Measurements from ENCODE around the gene FNDC3B. TPM values are rescaled to one million over a fixed set of nuclear protein-coding genes. Genes with fewer than 3 reads are reported as not detected.

FNDC3B gene
- total RNA-seq, 1 donor from 2014 or later = 9.3 TPM

GRCh38 chr3:172143739-172144497, 104.5 kb downstream of the FNDC3B start:
- no peak for ATAC-seq (ENCODE audit: low read depth)
- TF ChIP-seq, protein P1, sequence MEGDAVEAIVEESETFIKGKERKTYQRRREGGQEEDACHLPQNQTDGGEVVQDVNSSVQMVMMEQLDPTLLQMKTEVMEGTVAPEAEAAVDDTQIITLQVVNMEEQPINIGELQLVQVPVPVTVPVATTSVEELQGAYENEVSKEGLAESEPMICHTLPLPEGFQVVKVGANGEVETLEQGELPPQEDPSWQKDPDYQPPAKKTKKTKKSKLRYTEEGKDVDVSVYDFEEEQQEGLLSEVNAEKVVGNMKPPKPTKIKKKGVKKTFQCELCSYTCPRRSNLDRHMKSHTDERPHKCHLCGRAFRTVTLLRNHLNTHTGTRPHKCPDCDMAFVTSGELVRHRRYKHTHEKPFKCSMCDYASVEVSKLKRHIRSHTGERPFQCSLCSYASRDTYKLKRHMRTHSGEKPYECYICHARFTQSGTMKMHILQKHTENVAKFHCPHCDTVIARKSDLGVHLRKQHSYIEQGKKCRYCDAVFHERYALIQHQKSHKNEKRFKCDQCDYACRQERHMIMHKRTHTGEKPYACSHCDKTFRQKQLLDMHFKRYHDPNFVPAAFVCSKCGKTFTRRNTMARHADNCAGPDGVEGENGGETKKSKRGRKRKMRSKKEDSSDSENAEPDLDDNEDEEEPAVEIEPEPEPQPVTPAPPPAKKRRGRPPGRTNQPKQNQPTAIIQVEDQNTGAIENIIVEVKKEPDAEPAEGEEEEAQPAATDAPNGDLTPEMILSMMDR (IDR thresholded peaks at IDR 0.05) = no peak
- Mint-ChIP-seq H3K9me3 (no peaks in the 10 kb centered on the region), H3K4me1 (peaks cover 37% of the 10 kb centered on the region), H3K4me3 (no peak overlapping the region), H3K36me3 (ENCODE audit: low read depth) (no peaks in the 10 kb centered on the region), H3K27ac (no peak overlapping the region), H3K27me3 (peaks cover 5% of the 10 kb centered on the region)
- ChIA-PET POLR2A (interaction anchor here (0.6 kb wide), 1 partner anchor 34 kb away, joined by 4 read pairs; no protein-coding TSS in a partner anchor), CTCF (no interaction called here)
- intact Hi-C loops (cut with micrococcal nuclease) = loop anchor here (5.0 kb wide), 1 partner anchor 37 kb away; no protein-coding TSS in a partner anchor
- no peak for DNase-seq

GRCh38 chr3:172144601-172145000, 105.2 kb downstream of the FNDC3B start:
- ATAC-seq (ENCODE audit: low read depth) (no peak), DNase-seq (no peak)
- Mint-ChIP-seq H3K9me3 (no peaks in the 10 kb centered on the region), H3K4me3 (no peak overlapping the region), H3K27ac (no peak overlapping the region), H3K36me3 (ENCODE audit: low read depth) (no peaks in the 10 kb centered on the region), H3K4me1 (peaks cover 41% of the 10 kb centered on the region), H3K27me3 (peaks cover 5% of the 10 kb centered on the region)
- TF ChIP-seq, protein P1 (IDR thresholded peaks at IDR 0.05) = no peak
- POLR2A ChIA-PET = no interaction called here
- CTCF ChIA-PET = no interaction called here
- intact Hi-C loops (cut with micrococcal nuclease) = loop anchor here (5.0 kb wide), 1 partner anchor 37 kb away; no protein-coding TSS in a partner anchor

DNA sequence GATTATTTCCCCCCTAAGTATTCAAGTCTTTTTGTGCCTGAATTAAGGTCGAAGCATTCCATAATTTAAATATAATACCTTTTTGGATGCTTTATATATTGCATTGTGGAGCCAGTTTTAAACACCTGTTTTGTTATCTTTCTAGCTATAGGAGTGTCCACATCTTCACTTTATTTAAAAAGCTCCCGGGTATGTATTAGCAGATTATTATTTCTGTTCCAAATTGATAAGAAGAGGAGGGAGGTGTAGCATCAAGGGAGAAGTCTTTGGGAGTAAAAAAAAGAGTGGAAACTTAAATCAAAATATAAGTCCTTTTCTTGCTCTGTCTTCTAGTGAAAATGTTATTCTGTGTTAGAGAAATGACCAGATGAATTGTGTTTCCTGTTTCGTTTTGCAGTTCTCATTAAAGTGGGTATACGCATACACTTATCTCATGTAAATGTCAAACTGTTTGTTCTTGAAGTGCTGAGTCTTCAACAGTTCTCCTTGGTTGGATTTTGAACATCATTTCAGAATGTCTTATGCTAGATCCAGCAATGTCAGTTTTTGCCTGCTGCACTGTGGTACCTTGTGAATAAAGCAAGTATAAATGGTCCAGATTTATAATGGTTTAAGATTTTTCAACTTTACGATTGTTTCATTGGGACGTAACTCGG, 105.8 kb downstream of the FNDC3B start:
- no peak overlapping the region for H3K27ac Mint-ChIP-seq
- H3K4me1 Mint-ChIP-seq = peaks cover 41% of the 10 kb centered on the region
- DNase-seq = no peak
- no peaks in the 10 kb centered on the region for H3K36me3 Mint-ChIP-seq (ENCODE audit: low read depth)
- CTCF ChIA-PET = no interaction called here
- H3K9me3 Mint-ChIP-seq = no peaks in the 10 kb centered on the region
- POLR2A ChIA-PET = no interaction called here
- ATAC-seq (ENCODE audit: low read depth) = no peak
- H3K4me3 Mint-ChIP-seq = no peak overlapping the region
- intact Hi-C loops (cut with micrococcal nuclease) = no loop called here
- TF ChIP-seq, protein P1 (IDR thresholded peaks at IDR 0.05) = no peak
- H3K27me3 Mint-ChIP-seq = peaks cover 4% of the 10 kb centered on the region

GRCh38 chr3:172146349-172146748, 107.0 kb downstream of the FNDC3B start:
- TF ChIP-seq, protein P1 (IDR thresholded peaks at IDR 0.05) = no peak
- Mint-ChIP-seq H3K36me3 (ENCODE audit: low read depth) (no peaks in the 10 kb centered on the region), H3K27ac (no peak overlapping the region), H3K27me3 (no peaks in the 10 kb centered on the region), H3K9me3 (no peaks in the 10 kb centered on the region), H3K4me3 (no peak overlapping the region), H3K4me1 (peaks cover 41% of the 10 kb centered on the region)
- intact Hi-C loops (cut with micrococcal nuclease) = no loop called here
- ChIA-PET CTCF (no interaction called here), POLR2A (no interaction called here)
- DNase-seq = no peak
- ATAC-seq (ENCODE audit: low read depth) = no peak

DNA sequence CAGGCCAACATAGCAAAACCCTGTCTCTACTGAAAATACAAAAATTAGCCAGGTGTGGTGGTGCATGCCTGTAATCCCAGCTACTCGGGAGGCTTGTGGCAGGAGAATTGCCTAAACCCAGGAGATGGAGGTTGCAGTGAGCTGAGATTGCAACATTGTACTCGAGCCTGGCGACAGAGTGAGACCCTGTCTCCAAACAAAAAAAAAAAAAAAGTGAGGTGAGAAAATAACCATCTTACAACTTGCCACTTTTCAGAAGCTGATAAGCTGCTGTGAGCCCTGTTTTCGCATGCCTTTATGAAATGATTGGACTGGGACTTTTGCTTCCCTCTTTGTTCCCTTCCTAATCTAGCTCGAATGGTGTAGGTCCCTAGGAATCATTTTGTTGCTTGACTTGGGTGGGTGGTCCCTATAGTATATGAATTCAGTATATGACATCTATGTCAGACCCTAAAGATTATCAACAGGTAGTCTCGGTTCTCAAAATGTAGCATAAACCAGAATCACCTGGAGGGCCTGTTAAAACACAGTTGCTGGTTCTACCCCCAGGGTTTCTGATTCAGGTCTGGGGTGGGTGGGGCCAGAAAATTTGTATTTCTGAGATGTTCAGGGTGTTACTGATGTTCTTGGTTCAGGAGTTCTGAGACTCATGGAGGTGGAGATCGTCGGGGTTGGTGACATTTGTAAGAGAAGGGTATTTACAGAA, 107.9 kb downstream of the FNDC3B start:
- Mint-ChIP-seq H3K4me3 (no peak overlapping the region), H3K4me1 (peaks cover 34% of the 10 kb centered on the region), H3K9me3 (no peaks in the 10 kb centered on the region), H3K27ac (no peak overlapping the region), H3K36me3 (ENCODE audit: low read depth) (no peaks in the 10 kb centered on the region), H3K27me3 (no peaks in the 10 kb centered on the region)
- CTCF ChIA-PET = interaction anchor here (0.6 kb wide), 1 partner anchor 94 kb away, joined by 4 read pairs; no protein-coding TSS in a partner anchor
- intact Hi-C loops (cut with micrococcal nuclease) = no loop called here
- ATAC-seq (ENCODE audit: low read depth) (no peak), DNase-seq (no peak)
- TF ChIP-seq, protein P1 (IDR thresholded peaks at IDR 0.05) = no peak
- POLR2A ChIA-PET = no interaction called here
